ENCODE data around the gene TOMM70.
A peak's percentile ranks its signal among the peaks of the same experiment; 100 is the strongest.

Gene TOMM70

DNA sequence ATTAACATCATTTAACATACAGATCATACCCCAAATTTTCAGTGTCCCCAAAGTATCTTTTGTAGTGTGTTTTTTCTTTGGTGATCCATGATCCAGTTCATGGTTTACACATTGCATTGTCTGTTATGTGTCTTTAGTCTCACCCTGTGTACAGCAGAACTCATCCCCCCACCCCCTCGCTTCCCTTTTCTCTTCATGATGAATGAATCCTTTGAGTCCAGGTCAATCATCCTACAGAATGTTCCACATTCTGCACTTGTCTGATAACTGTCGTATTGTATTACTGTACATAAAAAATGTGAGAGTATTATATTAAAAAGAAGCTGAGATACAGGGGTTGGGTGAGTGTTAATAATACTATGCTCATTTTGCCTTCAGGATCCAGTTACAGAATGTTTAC is 80.9 kb downstream of the TOMM70 start:
- DNase-seq = no peak

DNA sequence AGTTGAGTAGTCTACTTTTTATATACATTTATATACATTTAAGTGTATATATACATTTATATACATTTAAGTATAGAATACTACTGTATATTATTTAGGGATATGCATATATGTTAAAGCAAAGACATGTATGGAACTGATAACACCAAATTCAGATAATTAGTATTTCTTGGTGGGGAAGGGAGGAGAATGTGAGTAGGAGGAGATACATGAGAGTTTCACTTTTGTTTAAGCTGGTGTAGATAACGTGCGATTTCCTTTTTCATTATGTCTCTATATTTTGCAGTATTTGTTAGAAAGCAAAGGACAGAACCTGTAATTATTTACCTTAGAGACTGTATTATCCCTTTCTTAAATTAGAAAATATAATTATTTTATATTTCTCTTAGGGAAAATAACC is 83.0 kb downstream of the TOMM70 start:
- no peak for DNase-seq

DNA sequence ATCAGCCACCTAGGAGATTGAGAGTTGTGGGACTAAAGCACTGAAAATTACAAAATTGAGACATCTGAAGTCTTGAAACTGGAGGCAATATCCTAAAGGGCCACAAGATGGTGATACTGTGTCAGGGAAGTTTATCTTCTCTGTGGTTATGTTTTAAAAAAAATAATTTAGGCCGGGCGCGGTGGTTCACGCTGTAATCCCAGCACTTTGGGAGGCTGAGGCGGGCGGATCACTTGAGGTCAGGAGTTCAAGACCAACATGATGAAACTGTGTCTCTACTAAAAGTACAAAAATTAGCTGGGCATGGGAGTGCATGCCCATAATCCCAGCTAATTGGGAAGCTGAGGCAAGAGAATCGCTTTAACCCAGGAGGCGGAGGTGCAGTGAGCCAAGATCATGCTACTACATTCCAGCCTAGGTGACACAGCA is 84.2 kb downstream of the TOMM70 start:
- peak; percentile 18 to 35 for DNase-seq
